GM12878 (cell line): ENCODE measurements around the gene XRRA1. TPM values are rescaled to one million over a fixed set of nuclear protein-coding genes. Genes with fewer than 3 reads are reported as not detected.

Experiments
- ATAC-seq: fragments of 200-7000 bp; cut with Tn5 transposase; 3 replicates; pipeline ENCODE4 v1.9.1; 2020; ENCODE audit warnings: mild to moderate bottlenecking, moderate library complexity
- BruUV-seq: library from RNA; stranded (reverse); fragments of 400-500 nt; replicated peaks from 2 replicates; lab custom pipeline; 2021; lab: Mats Ljungman, UMichigan
- CTCF ChIA-PET: fragments of 300-600 bp; sonication (Branson Sonifier 250); formaldehyde crosslinking; extraction: SDS; loops from one replicate; lab custom pipeline; 2021; ENCODE audit warnings: inconsistent platforms; lab: Yijun Ruan, JAX
- POLR2A ChIA-PET: fragments of 350-600 bp; formaldehyde crosslinking; extraction: SDS; loops from one replicate; lab custom pipeline; 2021; ENCODE audit warnings: inconsistent platforms; lab: Charles Lee
- RAD21 ChIA-PET: fragments of 300-600 bp; sonication (Branson Sonifier 250); formaldehyde crosslinking; loops from one replicate; lab custom pipeline; 2023; ENCODE audit warnings: antibody characterized with exemption; ENCODE audit not compliant: unreplicated experiment; lab: Charles Lee
- SMC1A ChIA-PET: fragments of 300-600 bp; sonication (Branson Sonifier 250); formaldehyde crosslinking; loops from one replicate; lab custom pipeline; 2023; ENCODE audit not compliant: unreplicated experiment, uncharacterized antibody; lab: Charles Lee
- DNase-seq: peaks from one replicate; pipeline ENCODE4 v3.0.0-alpha.2; 2011; ENCODE audit warnings: low read depth, low spot score
- FAIRE-seq: peaks from 3 replicates; lab custom pipeline; 2011; peaks lifted over from hg19 to GRCh38; lab: Jason Lieb, UNC
- H2AFZ ChIP-seq: 2 replicates; pipeline ENCODE4 v1.6.0; 2011; ENCODE audit warnings: low read depth, low read length, control low read depth; ENCODE audit not compliant: control insufficient read depth
- H3K27ac ChIP-seq: 2 replicates; pipeline ENCODE4 v1.5.1; 2011; ENCODE audit warnings: control low read depth; ENCODE audit not compliant: control insufficient read depth, insufficient read depth
- H3K27me3 ChIP-seq, 2 experiments: replicated peaks in 1 of 2; 2 replicates each; pipeline versions ENCODE4 v1.6.0 to v1.6.1; 2011; ENCODE audit warnings: low read length in 1 of 2; ENCODE audit not compliant: control insufficient read depth in 2 of 2, insufficient read depth in 2 of 2
- H3K36me3 ChIP-seq, 2 experiments: 2 replicates each; pipeline ENCODE4 v1.5.1; 2011; ENCODE audit warnings: low read length in 1 of 2; ENCODE audit not compliant: control insufficient read depth in 2 of 2, insufficient read depth in 2 of 2
- H3K4me1 ChIP-seq: 2 replicates; pipeline ENCODE4 v1.6.1; 2011; ENCODE audit warnings: mild to moderate bottlenecking, low read length, moderate library complexity, mixed read lengths; ENCODE audit not compliant: control insufficient read depth, insufficient read depth
- H3K4me2 ChIP-seq: 2 replicates; pipeline ENCODE4 v1.6.0; 2011; ENCODE audit warnings: control low read depth; ENCODE audit not compliant: control insufficient read depth, insufficient read depth
- H3K4me3 ChIP-seq: fragments of 200-600 bp; sonication (generic); 2 replicates; pipeline ENCODE4 v1.5.1; 2016
- H3K79me2 ChIP-seq: 2 replicates; pipeline ENCODE4 v1.6.0; 2011; ENCODE audit warnings: low read length; ENCODE audit not compliant: control insufficient read depth, insufficient read depth
- H3K9ac ChIP-seq: 2 replicates; pipeline ENCODE4 v1.8.0; 2011; ENCODE audit warnings: low read length, control low read depth, mixed read lengths; ENCODE audit not compliant: control insufficient read depth, insufficient read depth
- H3K9me3 ChIP-seq: replicated peaks from 3 replicates; pipeline ENCODE4 v1.5.1; 2011; ENCODE audit warnings: mild to moderate bottlenecking, low read length; ENCODE audit not compliant: control insufficient read depth, insufficient read depth
- H4K20me1 ChIP-seq: 2 replicates; pipeline ENCODE4 v1.6.0; 2011; ENCODE audit not compliant: control insufficient read depth, insufficient read depth
- CHD4 ChIP-seq: fragments of 200-600 bp; sonication (generic); IDR thresholded peaks from 2 replicates; pipeline ENCODE4 v1.6.1; 2016; ENCODE audit warnings: mild to moderate bottlenecking
- CUX1 ChIP-seq: IDR thresholded peaks from 2 replicates; pipeline ENCODE4 v1.6.1; 2012; ENCODE audit warnings: improper control_type of control experiment, low read depth, low read length; ENCODE audit not compliant: insufficient replicate concordance
- E2F4 ChIP-seq: IDR thresholded peaks from 2 replicates; pipeline ENCODE4 v1.6.1; 2012; ENCODE audit warnings: low read depth, low read length, improper control_type of control experiment
- JUND ChIP-seq: IDR thresholded peaks from 2 replicates; pipeline ENCODE4 v1.6.1; 2012; ENCODE audit warnings: low read depth, mild to moderate bottlenecking, low read length, improper control_type of control experiment, moderate library complexity
- KLF5 ChIP-seq: fragments of 450-650 bp; IDR thresholded peaks from 2 replicates; pipeline ENCODE4 v1.6.1; 2014; ENCODE audit warnings: mild to moderate bottlenecking; ENCODE audit not compliant: partially characterized antibody
- WGBS: methylation state at CpG from one replicate; pipeline ENCODE4 v1.1.6; 2016; ENCODE audit warnings: low lambda C conversion rate; ENCODE audit not compliant: insufficient replicate concordance, insufficient coverage; ENCODE audit errors: missing lambda C conversion rate; 5-methylcytosine and 5-hydroxymethylcytosine counted together
- in situ Hi-C: fragments of 300-500 bp; cut with MboI; formaldehyde crosslinking; loops from 9 replicates; pipeline ENCODE4 v1.14.3; 2018; ENCODE audit warnings: mixed read lengths
- intact Hi-C: fragments of 100-400 bp; cut with micrococcal nuclease; formaldehyde crosslinking; loops from one replicate; pipeline ENCODE4 v1.14.2; 2022; ENCODE audit not compliant: unreplicated experiment
- polyA plus RNA-seq, 11 experiments: library from polyadenylated mRNA; depleted of rRNA in 4 of 11; unstranded in 6 of 11; stranded (reverse) in 5 of 11; fragments of >200 nt; fragmentation: Nextera tagmentation in 4 of 11; fragmentation: Illumina TruSeq in 1 of 11; extraction: Ambion mirVana in 4 of 11; extraction: Trizol in 1 of 11; gene quantifications; 1 replicate in 1 of 11; 2 replicates in 10 of 11; pipeline versions ENCODE4 v1.2.1 to v1.2.3, GENCODE V29; 2011 to 2016; ENCODE audit warnings: inconsistent platforms in 2 of 11, missing spikeins in 2 of 11, low read depth in 1 of 11
- total RNA-seq, 4 experiments: library from RNA; depleted of rRNA in 3 of 4; stranded (reverse); fragments of >200 nt in 3 of 4; fragmentation: Illumina TruSeq in 1 of 4; extraction: Trizol in 1 of 4; gene quantifications; 2 replicates each; pipeline versions ENCODE4 v1.2.1 to v1.2.3, GENCODE V29; 2013 to 2021

XRRA1 gene
- total and polyA plus RNA-seq, 10 of the 15 experiments (the other 5 are each of a cell fraction or from before 2014, with no cell fraction given) = 2.5 to 8.8 (median 4.6) TPM

- TF ChIP-seq CUX1 = no peak
- TF ChIP-seq CHD4 = no peak
- no peak for TF ChIP-seq JUND
- no peak for TF ChIP-seq E2F4
Measured at GRCh38 chr11:74923125-74923524, 25.8 kb downstream of the XRRA1 start (continued).

GRCh38 chr11:74909812-74910211 lies 39.1 kb downstream of the XRRA1 start:
- H3K4me1 ChIP-seq = peaks cover 10% of the 10 kb centered on the region
- H4K20me1 ChIP-seq = no peaks in the 10 kb centered on the region
- H3K27ac ChIP-seq = no peak overlapping the region
- no peaks in the 10 kb centered on the region for H3K27me3 ChIP-seq
- no peak for TF ChIP-seq KLF5
- ATAC-seq (no peak), DNase-seq (no peak), FAIRE-seq (no peak)
- no peaks in the 10 kb centered on the region for H3K9me3 ChIP-seq
- 65% methylated on average over 4 of the region's 4 CpGs for WGBS
- no peaks in the 10 kb centered on the region for H3K79me2 ChIP-seq
- ChIA-PET POLR2A (interaction anchor here (0.6 to 1.0 kb wide), 2 partner anchors 142 to 284 kb away, joined by 3 to 5 read pairs; no protein-coding TSS in a partner anchor), SMC1A (interaction anchor here (0.9 to 1.5 kb wide), 6 partner anchors 16 to 317 kb away, joined by 3 to 10 read pairs (median 3); partner anchors contain the start of gene POLD3), CTCF (interaction anchor here (1.1 to 2.4 kb wide), 9 partner anchors 19 to 295 kb away, joined by 3 to 13 read pairs (median 6); no protein-coding TSS in a partner anchor), RAD21 (interaction anchor here (1.2 to 1.5 kb wide), 2 partner anchors 20 to 113 kb away, joined by 3 to 5 read pairs; no protein-coding TSS in a partner anchor)
- H3K4me3 ChIP-seq = peak overlapping the region; percentile 25; the same call in 1 of the 2 replicates
- H2AFZ ChIP-seq = no peak overlapping the region
- no peak overlapping the region for H3K4me2 ChIP-seq
- in situ Hi-C loops = no loop called here
- no peaks in the 10 kb centered on the region; a peak in 1 of 4 replicates for H3K36me3 ChIP-seq
- intact Hi-C loops = no loop called here
- no TSS peak for BruUV-seq
- H3K9ac ChIP-seq = no peak overlapping the region
